H54 (cell line): Measurements from ENCODE around the gene LCAT.

Experiments used
- DNase-seq: peaks from one replicate; pipeline ENCODE4 v3.0.0; 2011; ENCODE audit warnings: low spot score, mixed read lengths; ENCODE audit not compliant: insufficient read length
- FAIRE-seq: peaks from 3 replicates; lab custom pipeline; 2011; peaks lifted over from hg19 to GRCh38; lab: Jason Lieb, UNC
- POLR2A ChIP-seq: IDR thresholded peaks from 2 replicates; pipeline ENCODE4 v1.6.1; 2011; ENCODE audit warnings: low read depth, mild to moderate bottlenecking, low read length

Gene LCAT

GRCh38 chr16:67964477-67965131 is 20.7 kb upstream of the LCAT start:
- DNase-seq = no peak
- FAIRE-seq = no peak
- no peak for TF ChIP-seq POLR2A

GRCh38 chr16:67963662-67964321 is 19.9 kb upstream of the LCAT start:
- FAIRE-seq = no peak
- DNase-seq = no peak
- TF ChIP-seq POLR2A = no peak

GRCh38 chr16:67963292-67963661 is 19.4 kb upstream of the LCAT start:
- FAIRE-seq = no peak
- no peak for TF ChIP-seq POLR2A

GRCh38 chr16:67962135-67962534 is 18.2 kb upstream of the LCAT start:
- FAIRE-seq (no peak), DNase-seq (no peak)
- no peak for TF ChIP-seq POLR2A

More at GRCh38 chr16:67963292-67963661, 19.4 kb upstream of the LCAT start:
- DNase-seq = no peak

GRCh38 chr16:67961551-67961957 is 17.6 kb upstream of the LCAT start:
- FAIRE-seq = no peak
- no peak for TF ChIP-seq POLR2A
- no peak for DNase-seq

GRCh38 chr16:67959536-67960329 is 15.8 kb upstream of the LCAT start:
- DNase-seq (peak; percentile 60), FAIRE-seq (no peak)
- TF ChIP-seq POLR2A = no peak

- no peak for DNase-seq
- FAIRE-seq = no peak
- no peak for TF ChIP-seq POLR2A
Measured at GRCh38 chr16:67957622-67958021, 13.7 kb upstream of the LCAT start.

GRCh38 chr16:67954421-67955196 is 10.7 kb upstream of the LCAT start:
- no peak for FAIRE-seq
- TF ChIP-seq POLR2A = no peak
- DNase-seq = no peak

- TF ChIP-seq POLR2A = no peak
- DNase-seq = no peak
- FAIRE-seq = no peak
Measured at GRCh38 chr16:67953641-67954375, 9.9 kb upstream of the LCAT start.

- no peak for TF ChIP-seq POLR2A
- DNase-seq (no peak), FAIRE-seq (no peak)
Measured at GRCh38 chr16:67951485-67951884, 7.6 kb upstream of the LCAT start.

GRCh38 chr16:67950335-67950843 is 6.5 kb upstream of the LCAT start:
- no peak for DNase-seq
- no peak for TF ChIP-seq POLR2A
- FAIRE-seq = no peak

- TF ChIP-seq POLR2A = no peak
- DNase-seq (no peak), FAIRE-seq (no peak)
Measured at GRCh38 chr16:67949645-67950044, 5.7 kb upstream of the LCAT start.

GRCh38 chr16:67948015-67948414 is 4.1 kb upstream of the LCAT start:
- DNase-seq (no peak), FAIRE-seq (no peak)
- no peak for TF ChIP-seq POLR2A
